MM.1S (cell line): ENCODE measurements around the gene CDH12.

ENCODE experiments used
- DNase-seq: peaks from one replicate; pipeline ENCODE4 v3.0.0-alpha.2; 2015
- H2AFZ ChIP-seq: fragments of 300-600 bp; sonication (generic); 2 replicates; pipeline ENCODE4 v1.6.0; 2016; ENCODE audit warnings: antibody characterized with exemption, low read length
- H3F3A ChIP-seq: fragments of 300-600 bp; sonication (generic); 2 replicates; pipeline ENCODE4 v1.6.1; 2016; ENCODE audit warnings: mild to moderate bottlenecking, antibody characterized with exemption, low read length, moderate library complexity, mixed read lengths; ENCODE audit not compliant: insufficient read depth
- H3K27ac ChIP-seq: fragments of 300-600 bp; sonication (generic); 2 replicates; pipeline ENCODE4 v1.5.1; 2016; ENCODE audit warnings: mild to moderate bottlenecking, low read length
- H3K27me3 ChIP-seq: fragments of 300-600 bp; sonication (generic); replicated peaks from 2 replicates; pipeline ENCODE4 v1.6.0; 2016; ENCODE audit warnings: low read length; ENCODE audit not compliant: insufficient read depth
- H3K36me3 ChIP-seq: fragments of 300-600 bp; sonication (generic); replicated peaks from 2 replicates; pipeline ENCODE4 v1.6.1; 2016; ENCODE audit warnings: mild to moderate bottlenecking, low read length, mixed read lengths; ENCODE audit not compliant: insufficient read depth
- H3K4me1 ChIP-seq: fragments of 300-600 bp; sonication (generic); 2 replicates; pipeline ENCODE4 v1.6.1; 2016; ENCODE audit warnings: low read length, mixed read lengths
- H3K4me2 ChIP-seq: fragments of 300-600 bp; sonication (generic); 2 replicates; pipeline ENCODE4 v1.6.0; 2016; ENCODE audit warnings: low read depth, low read length
- H3K4me3 ChIP-seq: fragments of 300-600 bp; sonication (generic); 2 replicates; pipeline ENCODE4 v1.5.1; 2016; ENCODE audit warnings: low read length, mixed read lengths
- H3K79me2 ChIP-seq: fragments of 300-600 bp; sonication (generic); 2 replicates; pipeline ENCODE4 v1.6.1; 2016; ENCODE audit warnings: mixed run types, low read length, mixed read lengths
- H3K9ac ChIP-seq: fragments of 300-600 bp; sonication (generic); 2 replicates; pipeline ENCODE4 v1.6.1; 2016; ENCODE audit warnings: low read length, mixed read lengths
- H3K9me2 ChIP-seq: fragments of 300-600 bp; sonication (generic); replicated peaks from 2 replicates; pipeline ENCODE4 v1.6.1; 2016; ENCODE audit warnings: mild to moderate bottlenecking, low read length, mixed read lengths; ENCODE audit not compliant: insufficient read depth
- H3K9me3 ChIP-seq: fragments of 300-600 bp; sonication (generic); replicated peaks from 2 replicates; pipeline ENCODE4 v1.6.1; 2016; ENCODE audit warnings: mild to moderate bottlenecking, low read length, mixed read lengths; ENCODE audit not compliant: insufficient read depth
- H4K20me1 ChIP-seq: fragments of 300-600 bp; sonication (generic); 2 replicates; pipeline ENCODE4 v1.6.1; 2016; ENCODE audit warnings: mild to moderate bottlenecking, low read length, moderate library complexity, mixed read lengths; ENCODE audit not compliant: insufficient read depth
- CTCF ChIP-seq: fragments of 300-600 bp; sonication (generic); IDR thresholded peaks from 2 replicates; pipeline ENCODE4 v1.5.1; 2016; ENCODE audit warnings: antibody characterized with exemption, low read length, mixed read lengths
- EZH2 ChIP-seq: fragments of 300-600 bp; sonication (generic); optimal IDR thresholded peaks from 2 replicates; pipeline ENCODE3; 2017; ENCODE audit warnings: low read depth, mild to moderate bottlenecking, antibody characterized with exemption, low read length, mixed read lengths
- EZH2phosphoT487 ChIP-seq: fragments of 300-600 bp; sonication (generic); IDR thresholded peaks from 2 replicates; pipeline ENCODE4 v1.6.1; 2018; ENCODE audit warnings: antibody characterized with exemption, low read length

Gene CDH12

DNA sequence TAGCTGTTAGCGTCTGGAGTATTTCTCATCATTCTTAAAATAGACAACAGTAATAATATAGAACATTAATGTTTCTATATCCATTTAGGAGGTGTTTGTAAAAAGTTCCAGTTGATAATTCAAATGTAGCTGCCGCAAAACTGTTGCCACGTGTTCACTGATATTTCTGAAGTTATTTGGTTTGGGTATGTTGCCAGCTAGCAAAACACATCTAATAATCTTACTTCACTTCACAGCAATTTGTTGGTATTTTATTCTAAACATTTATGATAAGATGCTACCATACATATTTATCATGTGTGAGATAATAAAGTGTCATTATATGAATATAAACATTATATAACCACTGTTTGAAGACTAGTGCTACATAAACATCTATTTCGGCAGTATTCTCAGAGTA is 101.6 kb downstream of the CDH12 start:
- Histone ChIP-seq H2AFZ (no peak overlapping the region), H3F3A (no peaks in the 10 kb centered on the region), H3K27ac (no peak overlapping the region), H3K27me3 (no peaks in the 10 kb centered on the region), H3K9me3 (no peaks in the 10 kb centered on the region), H3K4me2 (no peak overlapping the region), H3K4me3 (no peak overlapping the region), H3K4me1 (no peaks in the 10 kb centered on the region), H3K36me3 (no peaks in the 10 kb centered on the region), H3K9me2 (no peaks in the 10 kb centered on the region), H4K20me1 (no peaks in the 10 kb centered on the region), H3K9ac (no peak overlapping the region), H3K79me2 (no peaks in the 10 kb centered on the region)
- no peak for DNase-seq
- TF ChIP-seq EZH2phosphoT487 (no peak), EZH2 (no peak), CTCF (no peak)

DNA sequence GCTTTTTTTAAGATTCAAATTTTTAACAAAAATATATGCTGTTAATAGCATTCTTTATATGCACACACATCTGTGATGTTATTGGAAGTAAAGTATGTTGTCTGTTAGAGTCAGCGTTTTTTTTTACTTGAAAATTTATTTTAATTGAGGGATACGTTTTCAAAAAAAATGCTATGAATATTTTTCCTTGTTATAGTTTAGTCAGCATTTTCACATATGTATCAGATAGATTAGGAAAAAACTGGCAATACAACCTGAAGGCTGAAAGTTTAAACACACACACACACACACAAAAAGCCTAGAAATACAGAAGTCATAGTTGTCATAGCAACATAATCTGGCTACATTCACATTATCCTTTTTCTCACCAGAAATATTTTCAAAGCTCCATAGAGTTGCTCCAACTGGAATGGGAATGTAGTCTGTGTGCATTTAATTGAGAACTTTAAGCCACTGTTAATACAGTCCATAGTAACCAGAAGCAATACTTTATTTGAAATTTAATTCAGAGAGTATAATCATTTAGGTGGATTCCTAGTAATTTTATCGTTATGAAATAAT is 116.6 kb downstream of the CDH12 start:
- no peak overlapping the region for H2AFZ ChIP-seq
- H3K4me3 ChIP-seq: no peak overlapping the region
- H3K9me3 ChIP-seq: no peaks in the 10 kb centered on the region; the same call in 1 of the 2 replicates
- no peaks in the 10 kb centered on the region for H4K20me1 ChIP-seq
- no peaks in the 10 kb centered on the region for H3K27me3 ChIP-seq
- no peak overlapping the region for H3K4me2 ChIP-seq
- no peaks in the 10 kb centered on the region for H3K79me2 ChIP-seq
- no peak overlapping the region for H3K27ac ChIP-seq
- H3F3A ChIP-seq: no peaks in the 10 kb centered on the region
- no peaks in the 10 kb centered on the region for H3K36me3 ChIP-seq
- H3K9ac ChIP-seq: no peak overlapping the region
- no peaks in the 10 kb centered on the region for H3K9me2 ChIP-seq
- no peaks in the 10 kb centered on the region for H3K4me1 ChIP-seq
- TF ChIP-seq CTCF: no peak
- TF ChIP-seq EZH2phosphoT487: no peak
- no peak for TF ChIP-seq EZH2
- no peak for DNase-seq

DNA sequence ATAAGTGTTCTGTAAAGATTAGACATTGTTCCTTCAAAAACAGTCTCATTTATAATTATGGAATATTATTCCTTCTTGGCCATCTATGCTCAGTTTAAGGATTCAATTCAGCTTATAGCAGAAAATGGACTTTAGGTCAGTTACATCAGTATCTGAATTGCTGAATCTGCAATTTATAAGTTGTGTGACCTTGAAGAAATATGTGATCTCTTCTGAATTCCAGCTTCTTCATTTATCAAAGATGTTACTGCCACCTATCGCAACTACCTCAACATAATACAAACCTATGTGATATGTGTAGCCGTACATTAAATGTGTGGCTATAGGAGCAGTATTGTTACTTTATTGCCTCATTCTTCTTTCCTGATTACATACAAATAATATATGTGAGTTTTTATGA is 118.2 kb downstream of the CDH12 start:
- Histone ChIP-seq H3K4me1 (no peaks in the 10 kb centered on the region), H3F3A (no peaks in the 10 kb centered on the region), H3K36me3 (no peaks in the 10 kb centered on the region), H3K27ac (no peak overlapping the region), H3K79me2 (no peaks in the 10 kb centered on the region), H3K27me3 (no peaks in the 10 kb centered on the region), H3K9me3 (no peaks in the 10 kb centered on the region; the same call in 1 of the 2 replicates), H4K20me1 (no peaks in the 10 kb centered on the region), H3K9me2 (no peaks in the 10 kb centered on the region), H2AFZ (no peak overlapping the region), H3K9ac (no peak overlapping the region), H3K4me3 (no peak overlapping the region), H3K4me2 (no peak overlapping the region)
- DNase-seq: no peak
- no peak for TF ChIP-seq EZH2
- no peak for TF ChIP-seq CTCF
- no peak for TF ChIP-seq EZH2phosphoT487
